NT2/D1 (cell line): ENCODE results near the gene TCF19.
A peak's percentile ranks its signal among the peaks of the same experiment; 100 is the strongest.

ENCODE experiments used
- DNase-seq: peaks from one replicate; pipeline ENCODE4 v3.0.0-alpha.2; 2011; ENCODE audit warnings: low read depth, low spot score
- H3K27me3 ChIP-seq: 2 replicates; pipeline ENCODE4 v1.6.0; 2011; ENCODE audit warnings: mild to moderate bottlenecking; ENCODE audit not compliant: insufficient read length, insufficient read depth
- H3K36me3 ChIP-seq: 2 replicates; pipeline ENCODE4 v1.6.1; 2011; ENCODE audit warnings: mild to moderate bottlenecking, low read length, mixed read lengths; ENCODE audit not compliant: insufficient read depth, insufficient read length
- H3K4me1 ChIP-seq: 2 replicates; pipeline ENCODE4 v1.5.1; 2011; ENCODE audit not compliant: insufficient read depth, insufficient read length
- H3K4me3 ChIP-seq: 2 replicates; pipeline ENCODE4 v1.5.1; 2011; ENCODE audit warnings: low read depth; ENCODE audit not compliant: insufficient read length
- H3K9ac ChIP-seq: 2 replicates; pipeline ENCODE4 v1.6.0; 2011; ENCODE audit warnings: low read depth; ENCODE audit not compliant: insufficient read length
- H3K9me3 ChIP-seq: 2 replicates; pipeline ENCODE4 v1.5.1; 2011; ENCODE audit warnings: mild to moderate bottlenecking, low read length; ENCODE audit not compliant: insufficient read depth
- SUZ12 ChIP-seq: IDR thresholded peaks from 2 replicates; pipeline ENCODE4 v1.6.1; 2011; ENCODE audit not compliant: insufficient read length, insufficient read depth; ENCODE audit errors: extremely low read depth
- YY1 ChIP-seq: IDR thresholded peaks from 2 replicates; pipeline ENCODE4 v1.6.1; 2011; ENCODE audit not compliant: insufficient read length, insufficient read depth
- ZNF274 ChIP-seq: IDR thresholded peaks from 2 replicates; pipeline ENCODE4 v1.6.1; 2011; ENCODE audit warnings: mild to moderate bottlenecking, low read depth, low read length

The TCF19 gene, protein sequence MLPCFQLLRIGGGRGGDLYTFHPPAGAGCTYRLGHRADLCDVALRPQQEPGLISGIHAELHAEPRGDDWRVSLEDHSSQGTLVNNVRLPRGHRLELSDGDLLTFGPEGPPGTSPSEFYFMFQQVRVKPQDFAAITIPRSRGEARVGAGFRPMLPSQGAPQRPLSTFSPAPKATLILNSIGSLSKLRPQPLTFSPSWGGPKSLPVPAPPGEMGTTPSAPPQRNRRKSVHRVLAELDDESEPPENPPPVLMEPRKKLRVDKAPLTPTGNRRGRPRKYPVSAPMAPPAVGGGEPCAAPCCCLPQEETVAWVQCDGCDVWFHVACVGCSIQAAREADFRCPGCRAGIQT

DNA sequence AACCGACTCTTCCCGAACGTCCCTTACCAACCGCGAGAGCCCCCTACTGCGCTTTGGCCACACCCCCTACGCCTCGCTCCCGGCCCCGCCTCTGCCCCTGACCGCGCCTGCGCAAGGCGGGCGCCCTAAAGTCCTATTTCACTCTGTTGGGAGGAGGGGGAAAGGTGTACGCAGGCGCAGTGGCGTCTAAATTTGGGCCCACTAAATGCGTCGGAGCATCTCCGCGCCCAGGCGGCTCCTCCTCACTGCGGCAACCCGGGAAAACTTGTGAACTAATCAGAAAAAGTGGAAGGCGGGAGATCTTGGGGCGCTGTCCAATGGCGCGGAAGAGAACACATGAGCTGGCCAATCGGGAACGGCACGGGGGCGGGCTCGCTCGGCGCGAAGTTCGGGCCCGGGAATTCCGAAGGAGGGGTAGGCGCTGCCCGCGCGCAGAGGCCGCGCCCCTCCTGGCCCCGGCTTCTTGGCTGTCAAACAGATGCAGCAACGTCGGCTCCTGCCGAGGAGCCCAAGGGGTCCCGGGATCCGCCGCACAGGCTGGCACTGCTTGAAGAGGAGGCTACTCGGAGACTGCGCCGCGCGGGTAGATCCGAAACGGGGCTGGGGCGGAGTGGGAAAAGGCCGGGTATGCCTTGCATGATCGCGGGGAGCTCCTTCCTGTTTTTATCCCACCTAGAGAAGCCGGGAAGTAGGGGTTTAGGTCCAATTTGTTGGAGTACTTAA, at the start of gene TCF19:
Gene TCF19 (plus strand): TSS at position 450 of the 723 bp plus-strand sequence. CDS start 881 bp downstream, outside the sequence.
- H3K9ac ChIP-seq = peak within 1 kb of the TSS; percentile 93
- peak within 1 kb of the TSS; percentile 62 for H3K4me3 ChIP-seq
- H3K9me3 ChIP-seq = no peaks in the 10 kb centered on the region
- peaks cover 4% of the 10 kb centered on the region for H3K4me1 ChIP-seq
- H3K36me3 ChIP-seq = peaks cover 51% of the 10 kb centered on the region
- peak; percentile 95 for DNase-seq
- TF ChIP-seq SUZ12 (no peak), YY1 (no peak), ZNF274 (no peak)
- H3K27me3 ChIP-seq = no peaks in the 10 kb centered on the region

GRCh38 chr6:31110825-31111582, 47.4 kb upstream of the TCF19 start:
- H3K4me1 ChIP-seq = peaks cover 16% of the 10 kb centered on the region
- no peak overlapping the region for H3K4me3 ChIP-seq
- no peaks in the 10 kb centered on the region for H3K27me3 ChIP-seq
- H3K9me3 ChIP-seq = no peaks in the 10 kb centered on the region
- DNase-seq = no peak
- H3K36me3 ChIP-seq = no peaks in the 10 kb centered on the region
- no peak for TF ChIP-seq SUZ12
- TF ChIP-seq YY1 = no peak
- no peak for TF ChIP-seq ZNF274
- no peak overlapping the region for H3K9ac ChIP-seq

DNA sequence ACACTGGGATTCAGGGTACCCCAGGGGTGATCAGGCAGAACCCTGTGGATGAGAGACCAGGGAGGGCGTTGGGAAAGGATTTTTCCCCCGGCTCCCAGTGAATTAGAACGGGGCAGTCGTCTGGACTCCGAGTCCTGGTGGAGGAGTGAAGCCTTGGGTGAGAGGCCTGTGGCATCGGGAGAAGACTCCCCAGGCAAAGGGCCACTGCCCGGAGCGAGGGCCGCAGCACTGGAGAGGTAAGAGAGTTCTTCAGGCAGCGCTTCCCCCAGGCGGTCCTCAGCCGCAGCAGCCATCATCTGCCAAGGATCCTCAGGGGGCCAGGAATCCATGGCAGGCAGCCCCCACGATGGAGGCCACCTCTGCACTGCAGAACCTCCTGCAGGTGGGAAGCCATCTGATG, 46.7 kb upstream of the TCF19 start:
- Histone ChIP-seq H3K4me1 (peaks cover 16% of the 10 kb centered on the region), H3K4me3 (no peak overlapping the region), H3K36me3 (peaks cover 4% of the 10 kb centered on the region), H3K27me3 (no peaks in the 10 kb centered on the region), H3K9me3 (no peaks in the 10 kb centered on the region; the same call in 1 of the 2 replicates), H3K9ac (no peak overlapping the region)
- no peak for DNase-seq
- TF ChIP-seq SUZ12 = no peak
- no peak for TF ChIP-seq YY1
- no peak for TF ChIP-seq ZNF274

DNA sequence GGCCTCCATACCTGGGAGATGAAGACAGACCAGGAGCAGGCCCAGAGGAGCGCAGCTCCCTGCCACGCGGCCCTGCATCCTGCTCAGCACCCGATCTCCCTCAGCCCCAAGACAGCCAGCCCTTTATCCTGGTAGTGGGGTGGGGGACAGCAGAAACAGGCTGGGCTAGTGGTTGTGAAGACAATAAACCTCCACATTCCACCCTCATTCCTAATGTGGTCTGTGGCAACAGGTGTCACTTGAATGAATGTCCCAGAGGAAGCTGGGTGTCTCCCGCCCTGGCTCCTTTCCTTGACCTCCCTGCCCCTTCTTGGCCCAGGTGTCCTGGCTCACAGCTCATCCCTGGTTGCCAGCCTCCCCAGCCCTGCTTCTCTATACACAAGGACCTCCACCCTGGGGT, 45.9 kb upstream of the TCF19 start, which contains the start of gene C6orf15:
Gene C6orf15 (minus strand): TSS at position 98 of the 400 bp plus-strand sequence. CDS start 20 bp downstream, at position 78.
- no peak for DNase-seq
- no peak within 1 kb of the TSS for H3K4me3 ChIP-seq
- H3K9ac ChIP-seq = no peak within 1 kb of the TSS
- no peak for TF ChIP-seq ZNF274
- no peak for TF ChIP-seq SUZ12
- TF ChIP-seq YY1 = no peak
- H3K36me3 ChIP-seq = peaks cover 6% of the 10 kb centered on the region
- no peaks in the 10 kb centered on the region for H3K27me3 ChIP-seq
- H3K4me1 ChIP-seq = peaks cover 18% of the 10 kb centered on the region
- no peaks in the 10 kb centered on the region; the same call in 1 of the 2 replicates for H3K9me3 ChIP-seq

DNA sequence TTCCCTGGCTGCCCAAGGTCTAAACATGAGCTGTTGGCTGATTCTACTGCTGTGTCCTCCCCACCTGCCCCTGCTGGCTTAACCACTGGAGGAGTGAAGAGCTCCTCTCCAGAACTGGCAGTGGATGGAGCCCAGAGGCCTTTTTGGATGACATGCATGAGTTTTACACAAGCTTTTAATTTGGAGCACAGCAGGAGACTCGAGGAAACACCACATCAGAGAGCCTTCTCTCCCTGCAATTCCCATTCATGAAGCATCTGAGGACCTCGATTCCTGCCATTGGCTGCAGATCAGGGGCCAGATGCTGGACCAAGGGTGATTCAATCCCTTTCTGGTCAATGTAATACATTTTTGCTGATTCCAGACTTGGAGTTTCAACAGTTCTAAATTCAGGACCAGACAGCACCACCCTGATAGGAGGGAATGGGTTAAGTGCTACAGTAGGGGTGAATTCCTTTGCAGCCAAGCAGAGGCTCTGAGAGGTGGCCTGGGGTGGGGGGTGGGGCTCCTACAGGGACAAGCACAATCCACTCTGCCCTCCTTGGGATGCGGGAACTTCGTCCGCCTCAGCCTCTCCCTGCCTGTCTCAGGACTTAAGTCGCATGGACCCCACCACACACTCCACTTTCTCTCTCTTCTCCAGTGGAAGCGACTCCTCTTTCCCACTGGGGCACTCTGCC, 44.4 kb upstream of the TCF19 start:
- Histone ChIP-seq H3K4me3 (peak overlapping the region; percentile 13), H3K4me1 (peaks cover 18% of the 10 kb centered on the region), H3K27me3 (no peaks in the 10 kb centered on the region), H3K9me3 (no peaks in the 10 kb centered on the region; the same call in 1 of the 2 replicates), H3K9ac (no peak overlapping the region), H3K36me3 (peaks cover 10% of the 10 kb centered on the region)
- no peak for DNase-seq
- TF ChIP-seq ZNF274 (no peak), YY1 (no peak), SUZ12 (no peak)

- Histone ChIP-seq H3K4me1 (peaks cover 18% of the 10 kb centered on the region), H3K4me3 (peak within 1 kb of the TSS; percentile 13), H3K9me3 (no peaks in the 10 kb centered on the region; the same call in 1 of the 2 replicates), H3K9ac (peak within 1 kb of the TSS; percentile 36), H3K36me3 (peaks cover 10% of the 10 kb centered on the region), H3K27me3 (no peaks in the 10 kb centered on the region)
- TF ChIP-seq ZNF274 = no peak
- no peak for TF ChIP-seq SUZ12
- no peak for TF ChIP-seq YY1
- DNase-seq = no peak
Observed at GRCh38 chr6:31114541-31114878, 43.9 kb upstream of the TCF19 start, which contains the start of gene PSORS1C1. Gene PSORS1C1, plus strand, starts transcription at chr6:31114800. Its CDS starts 14,833 bp downstream, at chr6:31129633.
